ENCODE results near the gene SLC66A2.
A peak's percentile ranks its signal among the peaks of the same experiment; 100 is the strongest.
"Not testable (repeated sequence)": the region's sequence is repeated elsewhere in the genome, so short reads cannot be mapped to it uniquely, and the experiment has no call there.

The SLC66A2 gene

DNA sequence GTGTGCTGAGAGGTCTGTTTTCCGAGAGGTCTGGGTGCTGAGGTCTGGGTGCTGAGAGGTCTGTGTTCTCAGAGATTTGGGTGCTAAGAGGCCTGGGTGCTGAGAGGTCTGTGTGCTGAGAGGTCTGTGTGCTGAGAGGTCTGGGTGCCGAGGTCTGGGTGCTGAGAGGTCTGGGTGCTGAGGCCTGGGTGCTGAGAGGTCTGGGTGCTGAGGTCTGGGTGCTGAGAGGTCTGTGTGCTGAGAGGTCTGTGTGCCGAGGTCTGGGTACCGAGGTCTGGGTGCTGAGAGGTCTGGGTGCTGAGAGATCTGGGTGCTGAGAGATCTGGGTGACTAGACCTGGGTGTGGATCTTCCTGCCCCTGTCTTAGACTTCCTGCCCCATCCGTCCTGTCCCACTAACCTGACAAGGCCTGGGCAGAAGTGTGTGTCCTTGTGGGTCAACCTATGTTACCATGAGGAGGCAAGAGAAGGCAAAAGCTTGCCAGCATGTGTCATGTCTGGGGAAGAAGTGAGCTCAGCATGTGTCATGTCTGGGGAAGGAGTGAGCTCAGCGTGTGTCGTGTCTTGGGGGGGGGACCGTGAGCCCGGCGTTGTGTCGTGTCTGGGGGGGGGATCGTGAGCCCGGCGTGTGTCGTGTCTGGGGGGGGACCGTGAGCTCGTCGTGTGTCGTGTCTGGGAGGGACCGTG lies 84.4 kb downstream of the SLC66A2 start:
- DNase-seq (ENCODE audit: low read depth): peak; percentile 38

DNA sequence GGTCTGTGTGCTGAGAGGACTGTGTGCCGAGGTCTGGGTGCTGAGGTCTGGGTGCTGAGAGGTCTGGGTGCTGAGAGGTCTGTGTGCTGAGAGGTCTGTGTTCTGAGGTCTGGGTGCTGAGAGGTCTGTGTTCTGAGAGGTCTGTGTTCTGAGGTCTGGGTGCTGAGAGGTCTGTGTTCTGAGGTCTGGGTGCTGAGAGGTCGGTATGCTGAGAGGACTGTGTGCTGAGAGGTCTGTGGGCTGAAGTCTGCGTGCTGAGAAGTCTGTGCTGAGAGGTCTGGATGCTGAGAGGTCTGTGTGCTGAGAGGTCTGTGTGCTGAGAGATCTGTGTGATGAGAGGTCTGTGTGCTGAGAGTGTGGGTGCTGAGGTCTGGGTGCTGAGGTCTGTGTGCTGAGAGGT lies 85.5 kb downstream of the SLC66A2 start:
- DNase-seq (ENCODE audit: low read depth): not testable (repeated sequence)

DNA sequence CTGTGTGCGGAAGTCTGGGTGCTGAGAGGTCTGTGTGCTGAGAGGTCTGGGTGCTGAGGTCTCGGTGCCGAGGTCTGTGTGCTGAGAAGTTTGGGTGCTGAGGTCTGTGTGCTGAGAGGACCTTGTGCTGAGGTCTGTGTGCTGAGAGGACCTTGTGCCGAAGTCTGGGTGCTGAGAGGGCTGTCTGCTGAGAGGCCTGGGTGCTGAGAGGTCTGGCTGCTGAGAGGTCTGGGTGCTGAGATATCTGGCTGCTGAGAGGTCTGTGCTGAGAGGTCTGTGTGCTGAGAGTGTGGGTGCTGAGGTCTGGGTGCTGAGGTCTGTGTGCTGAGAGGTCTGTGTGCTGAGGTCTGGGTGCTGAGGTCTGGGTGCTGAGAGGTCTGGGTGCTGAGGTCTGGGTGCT lies 86.5 kb downstream of the SLC66A2 start:
- not testable (repeated sequence) for DNase-seq (ENCODE audit: low read depth)

DNA sequence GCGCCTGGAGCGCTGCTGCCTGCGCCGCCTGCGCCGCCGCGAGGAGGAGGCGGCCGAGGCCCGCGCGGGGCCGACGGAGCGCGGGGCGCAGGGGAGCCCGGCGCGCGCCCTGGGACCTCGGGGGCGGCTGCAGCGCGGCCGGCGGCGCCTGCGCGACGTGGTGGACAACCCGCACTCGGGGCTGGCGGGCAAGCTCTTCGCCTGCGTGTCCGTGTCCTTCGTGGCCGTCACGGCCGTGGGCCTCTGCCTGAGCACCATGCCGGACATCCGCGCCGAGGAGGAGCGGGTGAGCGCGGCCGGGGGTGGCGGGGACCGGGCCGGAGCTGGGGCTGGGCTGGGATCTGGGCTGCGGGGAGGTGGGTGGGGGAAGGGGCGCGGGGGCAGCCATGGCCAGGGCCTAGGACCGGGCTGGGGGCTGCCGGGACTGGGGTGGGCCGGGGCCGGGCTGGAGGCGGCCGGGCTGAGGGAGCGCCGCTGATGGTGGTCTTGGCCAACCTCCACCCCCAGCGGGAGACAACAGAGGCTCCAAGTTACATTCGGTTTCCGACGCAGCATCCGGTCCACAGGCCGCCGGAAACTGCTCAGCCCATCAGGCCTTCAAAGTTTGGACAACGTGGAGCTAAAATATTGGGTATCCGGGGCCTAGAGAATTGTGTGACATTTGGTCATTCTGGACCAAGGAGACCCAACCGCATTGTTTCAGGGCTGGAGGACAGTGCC lies 87.3 kb downstream of the SLC66A2 start:
- DNase-seq (ENCODE audit: low read depth): no peak

DNA sequence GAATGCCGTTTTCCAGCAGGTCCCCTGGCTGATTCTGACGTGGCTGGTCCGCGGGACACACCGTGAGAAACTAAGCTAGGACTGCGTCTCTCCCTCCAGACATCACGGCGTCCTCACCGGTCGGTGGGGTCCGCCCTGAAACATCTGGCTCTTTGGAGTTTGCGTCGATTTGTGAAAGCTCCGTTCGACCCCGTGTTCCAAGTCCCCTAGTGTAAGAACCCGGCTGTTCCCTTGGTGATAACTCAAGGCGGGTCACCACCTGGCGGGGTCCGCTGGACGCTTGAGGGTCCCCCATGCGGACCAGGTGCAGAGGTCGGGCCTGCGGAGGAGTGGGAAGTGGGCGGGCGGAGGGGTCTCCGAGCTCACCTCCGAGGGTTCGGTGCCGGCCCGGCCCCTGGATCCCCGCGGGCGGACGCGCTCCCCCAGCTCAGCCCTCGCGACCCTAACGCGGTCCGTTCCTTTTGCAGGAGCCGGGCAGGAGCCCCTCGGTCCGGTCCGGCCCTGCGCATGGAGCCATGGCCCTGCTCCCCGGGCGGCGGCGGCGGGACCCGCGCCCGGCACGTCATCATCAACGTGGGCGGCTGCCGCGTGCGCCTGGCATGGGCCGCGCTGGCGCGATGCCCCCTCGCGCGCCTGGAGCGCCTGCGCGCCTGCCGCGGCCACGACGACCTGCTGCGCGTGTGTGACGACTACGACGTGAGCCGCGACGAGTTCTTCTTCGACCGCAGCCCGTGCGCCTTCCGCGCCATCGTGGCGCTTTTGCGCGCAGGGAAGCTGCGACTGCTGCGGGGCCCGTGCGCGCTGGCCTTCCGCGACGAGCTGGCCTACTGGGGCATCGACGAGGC lies 88.1 kb downstream of the SLC66A2 start:
- DNase-seq (ENCODE audit: low read depth): no peak

DNA sequence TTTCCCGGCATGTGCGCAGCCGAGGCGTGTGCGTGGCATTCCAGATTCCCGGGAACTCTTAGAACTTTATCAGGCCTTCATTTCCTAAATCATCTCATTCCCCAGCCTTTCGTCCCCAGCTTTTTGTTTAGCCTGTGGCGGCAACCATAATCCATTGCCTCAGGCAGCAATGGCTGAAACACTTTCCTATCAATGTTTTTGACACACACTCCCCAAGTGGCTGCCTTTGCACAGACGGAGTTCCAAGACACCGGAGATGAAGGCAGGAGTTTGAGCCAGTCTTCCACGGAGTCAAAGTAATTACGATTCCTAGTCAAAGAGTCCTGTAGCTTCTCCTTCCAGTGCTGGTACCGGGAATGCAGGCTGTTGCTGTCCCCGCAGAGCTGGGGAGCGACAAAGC lies 88.9 kb downstream of the SLC66A2 start:
- DNase-seq (ENCODE audit: low read depth): no peak

DNA sequence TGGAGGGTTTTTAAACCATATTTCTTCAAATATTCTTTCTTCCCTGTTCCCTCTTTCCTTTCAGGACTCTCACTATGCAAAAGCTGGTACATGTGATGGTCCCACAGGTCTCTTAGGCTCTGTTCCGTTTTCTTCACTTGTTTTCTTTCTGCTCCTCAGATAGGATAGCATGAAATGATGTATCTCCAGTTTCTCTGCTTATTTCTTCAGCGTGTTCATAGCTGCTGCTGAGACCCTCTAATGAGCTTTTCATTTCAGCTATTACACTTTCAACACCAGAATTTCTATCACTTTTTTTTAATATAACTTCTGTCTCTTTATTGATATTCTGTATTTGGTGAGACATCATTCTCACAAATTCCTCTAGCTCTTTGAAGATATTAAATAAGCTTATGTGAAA lies 89.8 kb downstream of the SLC66A2 start:
- DNase-seq (ENCODE audit: low read depth): no peak

DNA sequence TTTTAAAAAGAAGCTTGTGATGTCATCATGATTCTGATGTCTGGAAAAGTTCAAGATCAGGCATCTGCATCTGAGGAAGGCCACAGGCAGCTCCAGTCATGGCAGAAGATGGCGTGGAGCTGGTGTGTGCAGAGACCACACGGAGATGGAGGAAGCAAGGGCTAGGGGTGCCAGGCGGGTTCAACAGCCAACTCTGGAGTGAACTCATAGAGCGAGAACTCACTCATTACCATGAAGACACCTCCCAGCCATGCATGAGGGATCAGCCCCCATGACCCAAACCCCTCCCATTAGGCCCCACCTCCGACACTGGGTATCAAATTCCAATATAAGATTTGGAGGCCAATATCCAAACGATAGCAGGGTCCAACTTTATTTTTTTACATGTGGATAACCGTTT lies 92.1 kb downstream of the SLC66A2 start:
- no peak for DNase-seq (ENCODE audit: low read depth)

DNA sequence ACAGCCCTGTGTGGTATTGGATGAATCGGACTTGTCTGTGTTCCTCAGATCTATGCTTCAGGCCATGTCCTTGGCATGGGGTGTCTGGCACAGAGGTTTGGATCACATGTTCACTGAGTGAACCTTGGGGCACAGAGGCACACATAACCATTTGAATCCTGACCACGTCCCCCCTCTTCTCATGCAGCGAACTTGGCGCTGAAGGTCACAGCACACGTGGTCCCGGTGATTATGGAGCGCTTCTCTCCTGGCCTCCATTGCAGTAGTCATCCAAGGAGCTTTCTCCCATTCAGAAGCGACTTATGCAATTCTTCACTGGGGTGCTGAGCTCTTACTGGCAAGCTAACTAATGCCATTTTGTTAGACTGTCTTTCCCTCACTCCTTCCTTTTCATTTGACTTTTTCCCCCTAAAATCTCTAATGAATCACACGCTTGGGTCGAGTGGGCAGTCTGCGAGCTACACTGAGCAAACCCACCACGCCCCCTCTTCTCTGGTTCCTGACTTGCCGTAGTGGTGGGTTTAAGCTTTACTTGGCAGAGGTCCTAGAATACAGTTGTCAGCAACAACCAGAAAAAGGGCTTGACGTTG lies 94.3 kb downstream of the SLC66A2 start:
- DNase-seq (ENCODE audit: low read depth): no peak

DNA sequence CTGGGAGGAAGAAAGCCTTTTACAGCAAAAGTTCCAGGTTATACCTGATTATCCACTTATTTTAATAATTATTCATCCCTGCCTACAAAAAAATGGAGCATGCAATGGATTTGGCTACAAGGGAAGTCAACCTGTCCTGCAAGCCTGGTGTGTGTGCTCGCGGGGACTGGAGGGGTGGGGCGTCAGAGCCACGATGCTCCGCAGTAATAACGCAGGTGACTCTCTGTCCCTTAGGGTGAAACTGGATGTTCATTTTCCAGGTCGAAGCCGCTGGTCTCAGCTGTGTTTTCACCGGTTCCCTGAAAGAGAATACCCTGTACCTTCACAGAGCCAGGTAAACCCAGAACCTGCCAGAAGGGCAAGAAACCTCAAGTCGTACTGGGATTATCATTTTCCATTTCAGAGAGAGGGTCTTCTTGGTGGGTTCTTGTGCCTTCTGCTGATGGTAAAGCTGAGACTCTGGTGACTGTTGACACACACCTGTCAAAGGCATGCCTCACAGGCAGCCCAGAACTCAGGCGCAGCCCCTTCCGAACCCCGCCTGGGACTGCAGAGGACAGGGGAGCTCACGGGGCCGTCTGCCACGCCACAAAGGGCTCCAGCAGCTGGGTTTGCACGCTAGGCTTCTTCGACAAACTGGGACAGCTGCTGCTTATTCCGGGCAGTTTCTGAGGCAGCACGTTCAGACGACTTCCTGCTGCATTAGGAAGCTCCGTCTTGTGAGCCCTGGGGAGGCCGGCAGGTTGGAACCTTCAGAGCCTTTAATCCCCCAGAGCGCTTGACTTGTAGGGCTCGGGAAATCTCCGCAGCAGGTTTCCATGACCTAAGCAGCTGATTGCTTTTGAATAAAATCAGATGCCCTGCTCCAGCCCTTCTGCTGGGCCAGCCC lies 95.1 kb downstream of the SLC66A2 start:
- no peak for DNase-seq (ENCODE audit: low read depth)

DNA sequence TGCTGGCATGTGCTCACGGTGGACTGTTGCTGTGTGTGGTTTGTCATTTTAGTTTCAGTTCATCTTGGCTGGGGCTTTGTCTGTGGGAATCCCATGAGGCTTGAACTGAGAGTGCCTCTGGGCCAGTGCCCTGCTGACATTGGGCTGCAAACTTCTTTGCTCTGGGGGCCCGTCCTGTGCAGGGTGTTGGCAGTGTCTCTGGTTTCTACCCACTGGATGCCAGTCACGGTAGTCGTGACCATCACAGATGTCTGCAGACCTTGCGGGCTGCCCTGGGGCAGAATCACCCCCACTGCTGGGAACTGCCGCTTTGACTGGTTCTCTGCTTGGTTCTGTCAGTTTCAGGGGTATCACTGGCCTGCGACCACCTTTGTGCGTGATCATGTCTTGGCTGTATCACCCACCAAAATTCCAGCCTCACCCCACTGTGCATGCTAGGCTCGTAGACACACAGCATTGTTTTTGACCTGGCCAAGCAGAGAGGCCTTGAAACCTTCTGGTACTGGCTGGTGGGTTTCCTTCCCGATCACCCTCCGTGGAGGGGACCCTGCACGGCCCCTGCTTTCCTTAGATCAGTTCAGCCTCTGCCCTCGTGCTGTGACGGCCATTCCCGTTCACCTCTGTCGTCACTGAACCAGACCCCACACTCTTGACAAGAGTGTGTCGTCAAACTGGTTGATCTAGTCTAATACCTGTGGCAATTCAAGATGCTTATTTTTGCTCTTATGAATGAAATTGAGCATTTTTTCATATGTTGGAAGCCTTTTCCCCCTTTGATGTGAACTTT lies 96.1 kb downstream of the SLC66A2 start:
- no peak for DNase-seq (ENCODE audit: low read depth)

DNA sequence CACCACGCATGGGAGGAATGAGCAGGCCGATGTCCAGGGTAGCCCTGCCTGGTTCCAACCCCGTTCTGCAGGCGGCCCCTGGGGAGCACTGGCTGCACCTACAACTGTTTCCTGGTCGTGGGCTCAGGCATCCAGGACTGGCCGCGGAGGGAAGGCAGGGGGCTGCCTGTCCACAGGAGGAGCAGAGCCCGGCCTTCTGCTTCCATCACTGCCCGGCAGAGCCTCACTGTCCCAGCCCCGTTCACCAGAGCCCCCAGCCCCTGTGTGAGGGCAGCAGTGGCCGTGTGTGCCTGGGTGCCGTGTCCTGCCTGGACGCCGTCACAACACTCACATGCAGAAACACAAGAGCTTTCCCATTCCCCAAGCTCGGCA lies 97.5 kb downstream of the SLC66A2 start:
- DNase-seq (ENCODE audit: low read depth): no peak

DNA sequence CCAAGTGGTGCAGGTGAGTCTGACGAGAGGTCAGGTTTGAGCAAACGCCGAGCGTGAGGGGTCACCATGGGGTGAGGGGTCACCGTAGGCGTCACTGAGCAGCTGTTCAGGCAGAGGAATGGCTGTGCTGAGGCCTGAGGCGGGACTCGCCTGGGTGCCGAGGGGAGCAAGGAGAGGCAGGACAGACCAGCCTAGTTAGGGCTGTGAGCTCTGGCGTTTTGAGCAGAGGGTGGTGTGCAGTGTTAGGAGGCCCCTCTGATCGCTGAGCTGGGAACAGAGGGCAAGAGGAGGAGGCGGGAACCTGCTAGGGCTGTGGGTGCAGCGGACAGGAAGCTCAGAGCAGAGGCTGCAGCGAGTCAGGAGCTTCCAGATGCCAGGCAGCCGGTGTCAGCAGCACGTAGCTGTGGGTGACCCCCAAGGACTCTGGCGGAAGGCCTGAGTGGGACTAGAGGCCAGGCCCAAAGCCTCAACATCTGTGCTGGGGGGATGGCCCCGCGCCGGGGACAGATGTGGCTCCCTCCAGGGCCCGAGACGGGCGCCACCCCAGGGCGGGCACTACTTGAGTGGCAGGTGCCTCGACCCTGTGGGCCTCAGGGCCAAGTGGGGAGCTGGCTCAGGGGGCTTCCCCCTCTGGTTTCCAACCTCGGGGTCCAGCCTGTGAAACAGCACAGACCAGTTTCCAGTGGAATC lies 98.0 kb downstream of the SLC66A2 start:
- no peak for DNase-seq (ENCODE audit: low read depth)

DNA sequence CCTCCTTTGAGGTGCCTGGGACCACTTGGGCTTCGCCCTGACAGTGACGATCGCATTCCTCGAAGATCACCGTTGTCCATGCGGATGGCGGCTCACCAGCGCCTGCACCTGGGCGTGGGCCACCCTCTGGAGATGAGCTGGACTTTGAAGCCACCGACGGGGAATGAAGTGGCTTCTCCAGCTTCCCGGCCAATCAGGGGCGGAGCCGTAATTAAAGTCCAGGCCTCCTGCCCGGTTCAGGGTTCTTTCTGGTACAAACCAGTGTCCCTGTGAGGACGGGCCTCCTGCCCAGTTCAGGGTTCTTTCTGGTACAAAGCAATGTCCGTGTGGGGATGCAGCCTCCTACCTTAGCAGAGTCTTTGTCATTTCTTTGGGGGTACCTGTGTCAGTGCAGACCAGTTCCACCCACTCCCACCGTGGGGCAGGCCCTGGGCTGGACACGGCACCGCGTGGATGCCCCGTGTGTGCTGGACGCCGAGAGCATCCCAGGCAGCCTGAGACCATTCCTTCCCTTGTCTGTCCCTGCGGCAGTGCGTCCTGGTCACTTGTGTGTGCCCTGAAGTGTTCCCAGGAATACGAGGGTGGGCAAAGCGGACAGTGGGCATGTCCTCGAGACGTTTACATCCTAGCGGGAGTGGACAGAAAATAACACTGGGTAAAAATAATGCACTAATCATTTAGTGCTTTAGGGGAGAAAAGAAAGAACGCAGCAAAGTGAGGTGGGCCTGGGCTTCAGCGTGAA lies 98.7 kb downstream of the SLC66A2 start:
- no peak for DNase-seq (ENCODE audit: low read depth)

All from ELR (cell line).